ENCODE data around the gene GPC6.

GPC6 gene

DNA sequence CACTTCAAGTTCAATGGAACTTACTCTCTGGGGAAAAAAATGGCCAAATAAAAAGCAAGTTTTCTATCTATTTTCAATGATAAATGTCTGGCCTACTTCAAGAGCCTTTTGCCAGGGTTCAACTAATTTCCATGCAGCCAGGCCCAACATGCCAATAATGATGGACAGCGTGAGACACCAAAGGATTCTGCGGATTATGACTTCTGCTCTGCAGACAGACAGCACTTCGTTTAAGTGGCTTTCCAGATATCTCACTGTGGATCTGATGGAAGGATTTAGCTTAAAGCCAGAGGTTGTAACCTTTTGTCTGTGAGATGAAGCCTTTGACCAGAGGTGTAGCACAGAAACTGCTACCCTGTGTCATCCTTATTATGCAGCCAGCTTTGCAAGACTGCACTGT is 638.6 kb downstream of the GPC6 start:
- no peak for TF ChIP-seq ZNF274 (IDR thresholded peaks at IDR 0.05; ENCODE audit: low read depth, low read length)
- H3K4me3 ChIP-seq (ENCODE audit: low read length) = no peak overlapping the region

- no peak overlapping the region for H3K4me3 ChIP-seq (ENCODE audit: low read length)
- no peak for TF ChIP-seq ZNF274 (IDR thresholded peaks at IDR 0.05; ENCODE audit: low read depth, low read length)
Observed at GRCh38 chr13:93867481-93867880, 640.9 kb downstream of the GPC6 start.

DNA sequence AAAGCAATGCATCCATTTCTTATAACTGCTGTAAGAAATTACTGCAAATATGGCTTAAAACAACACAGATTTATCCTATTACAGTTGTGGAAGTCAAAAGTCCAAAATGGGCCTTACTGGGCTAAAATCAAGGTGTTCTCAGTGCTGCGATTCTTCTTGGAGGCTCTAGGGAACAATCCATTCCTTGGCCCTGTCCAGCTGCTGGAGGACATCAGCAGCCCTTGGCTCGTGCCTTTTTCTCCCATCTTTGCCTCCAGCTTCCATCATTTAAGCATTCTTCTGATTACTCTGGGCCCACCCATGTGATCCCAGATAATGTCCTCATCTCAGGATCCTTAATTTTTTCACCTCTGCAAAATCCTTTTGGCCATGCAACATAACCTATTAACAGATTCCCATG is 645.8 kb downstream of the GPC6 start:
- no peak for TF ChIP-seq ZNF274 (IDR thresholded peaks at IDR 0.05; ENCODE audit: low read depth, low read length)
- H3K4me3 ChIP-seq (ENCODE audit: low read length) = no peak overlapping the region

DNA sequence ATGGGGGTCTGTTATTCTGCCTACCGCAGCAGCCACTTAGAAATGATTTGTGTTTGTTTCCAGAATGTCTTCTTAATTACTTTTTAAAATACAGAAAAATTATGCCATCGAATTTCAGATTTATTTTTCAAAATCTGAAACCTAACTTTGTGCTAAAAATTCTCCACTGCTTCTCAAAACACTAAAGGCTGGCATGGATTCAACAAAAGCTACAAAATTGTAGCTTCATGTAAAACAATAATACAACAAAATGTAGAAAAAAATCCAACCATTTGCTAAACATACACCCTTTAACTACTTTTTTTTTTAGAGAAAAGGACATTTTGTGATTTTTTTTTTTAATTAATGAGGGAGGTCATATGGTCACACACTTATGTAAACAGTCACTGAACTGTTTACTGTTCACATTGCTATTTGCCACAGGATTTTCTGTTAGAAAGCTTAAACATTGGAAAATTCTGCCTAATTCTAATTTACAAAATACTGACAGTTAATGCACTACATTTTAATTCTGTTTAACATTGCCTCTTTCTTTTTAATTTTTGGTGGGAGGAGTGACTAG is 646.3 kb downstream of the GPC6 start:
- no peak overlapping the region for H3K4me3 ChIP-seq (ENCODE audit: low read length)
- no peak for TF ChIP-seq ZNF274 (IDR thresholded peaks at IDR 0.05; ENCODE audit: low read depth, low read length)

DNA sequence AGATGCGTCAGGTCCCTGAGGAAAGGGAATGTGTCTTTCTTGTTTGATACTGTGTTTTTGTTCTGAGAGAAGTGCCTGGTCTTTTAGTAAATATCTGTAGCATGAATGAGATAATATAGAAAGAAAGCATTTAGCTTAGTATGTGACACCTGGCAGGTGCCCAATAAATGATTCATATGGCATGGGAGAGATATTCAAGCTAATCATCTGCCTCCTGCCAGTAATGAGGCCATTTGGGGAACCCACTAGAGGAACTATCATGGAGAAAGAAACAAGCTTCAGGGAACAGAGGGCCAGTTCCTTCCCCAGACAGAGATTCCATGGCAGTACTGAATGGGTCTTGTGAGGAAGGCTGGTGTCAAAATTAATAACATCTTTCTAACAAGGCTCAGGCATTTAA is 648.9 kb downstream of the GPC6 start:
- no peak overlapping the region for H3K4me3 ChIP-seq (ENCODE audit: low read length)
- TF ChIP-seq ZNF274 (IDR thresholded peaks at IDR 0.05; ENCODE audit: low read depth, low read length) = no peak

DNA sequence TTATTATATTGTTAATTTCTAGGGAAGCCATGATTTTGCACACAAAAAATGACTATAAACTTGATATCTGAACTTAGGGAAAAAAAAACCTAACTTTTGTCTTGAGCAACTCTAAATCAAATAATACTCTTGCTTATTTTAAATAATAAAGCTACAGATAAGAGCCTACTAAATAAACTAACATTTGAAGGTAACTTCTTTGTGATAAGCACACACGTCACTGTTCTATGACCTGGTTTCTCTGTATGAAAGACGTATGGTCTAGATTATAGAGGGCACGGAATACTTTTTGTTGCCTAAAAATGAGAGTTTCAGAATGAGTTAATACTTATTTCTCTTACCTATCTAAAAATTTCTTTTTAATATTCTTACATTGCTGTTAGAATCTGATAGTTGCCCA is 649.6 kb downstream of the GPC6 start:
- no peak overlapping the region for H3K4me3 ChIP-seq (ENCODE audit: low read length)
- TF ChIP-seq ZNF274 (IDR thresholded peaks at IDR 0.05; ENCODE audit: low read depth, low read length) = no peak

DNA sequence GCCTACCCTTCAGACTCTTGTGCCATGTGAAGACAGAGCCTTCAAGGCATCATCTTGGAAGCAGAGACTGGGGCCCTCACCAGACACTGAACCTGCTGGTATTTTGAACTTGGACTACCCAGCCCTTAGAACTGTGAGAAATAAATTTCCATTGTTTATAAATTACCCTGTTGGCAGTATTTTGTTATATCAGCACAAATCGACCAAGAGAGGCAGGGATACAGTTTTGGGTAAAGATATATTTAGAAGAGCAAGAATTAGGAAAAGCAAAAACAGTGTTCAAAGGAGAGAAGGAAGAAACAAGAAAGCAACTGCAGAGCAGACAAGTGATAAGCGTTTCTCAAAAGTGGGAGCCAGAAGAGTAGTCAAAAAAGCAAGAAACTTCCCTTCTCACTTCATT is 652.1 kb downstream of the GPC6 start:
- TF ChIP-seq ZNF274 (IDR thresholded peaks at IDR 0.05; ENCODE audit: low read depth, low read length) = no peak

DNA sequence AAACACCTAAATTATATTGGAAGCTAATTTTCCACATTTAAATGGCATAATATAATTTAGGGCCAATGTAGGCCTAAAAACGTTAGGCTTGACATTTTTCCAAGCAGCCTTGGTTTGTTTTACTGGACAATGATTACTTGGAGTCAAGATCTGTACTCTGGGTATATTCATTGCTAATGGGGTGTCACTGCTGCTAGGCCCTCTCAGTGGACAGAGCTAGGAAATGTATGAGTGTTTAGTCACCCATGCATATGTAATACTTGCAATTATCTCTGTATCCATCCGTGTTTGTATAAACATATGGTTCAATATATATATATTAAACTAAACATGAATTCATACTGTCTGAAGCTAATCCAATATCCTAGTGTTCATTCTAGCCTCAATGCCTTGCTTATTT is 654.8 kb downstream of the GPC6 start:
- H3K4me3 ChIP-seq (ENCODE audit: low read length) = no peak overlapping the region
- no peak for TF ChIP-seq ZNF274 (IDR thresholded peaks at IDR 0.05; ENCODE audit: low read depth, low read length)

More for the DNA sequence above, 652.1 kb downstream of the GPC6 start:
- H3K4me3 ChIP-seq (ENCODE audit: low read length) = no peak overlapping the region

DNA sequence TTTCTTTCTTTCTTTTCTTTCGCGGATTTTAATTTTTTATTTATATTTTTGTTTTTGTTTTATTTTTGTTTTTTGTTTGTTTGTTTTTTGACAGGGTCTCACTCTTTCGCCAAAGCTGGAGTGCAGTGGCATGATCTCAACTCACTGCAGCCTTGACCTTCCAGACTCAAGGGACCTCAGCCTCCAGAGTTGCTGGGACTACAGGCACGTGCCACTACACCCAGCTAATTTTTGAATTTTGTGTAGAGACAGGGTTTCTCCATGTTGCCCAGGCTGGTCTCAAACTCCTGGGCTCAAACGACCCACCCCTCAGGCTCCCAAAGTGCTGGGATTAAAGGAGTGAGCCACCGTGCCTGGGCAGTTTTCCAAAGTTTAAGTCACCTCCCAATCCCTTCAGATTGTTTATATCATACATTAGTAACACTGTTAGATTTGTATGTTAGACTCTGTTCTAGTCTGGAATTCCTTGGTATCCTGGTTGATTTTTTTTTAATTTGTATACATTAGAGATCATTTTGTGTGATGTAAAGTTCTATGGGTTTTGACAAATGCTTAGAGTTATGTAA is 655.6 kb downstream of the GPC6 start:
- H3K4me3 ChIP-seq (ENCODE audit: low read length) = no peak overlapping the region
- TF ChIP-seq ZNF274 (IDR thresholded peaks at IDR 0.05; ENCODE audit: low read depth, low read length) = no peak

GRCh38 chr13:93889430-93889951 is 662.9 kb downstream of the GPC6 start:
- no peak overlapping the region for H3K4me3 ChIP-seq (ENCODE audit: low read length)
- no peak for TF ChIP-seq ZNF274 (IDR thresholded peaks at IDR 0.05; ENCODE audit: low read depth, low read length)

GRCh38 chr13:93899981-93900380 is 673.4 kb downstream of the GPC6 start:
- no peak overlapping the region for H3K4me3 ChIP-seq (ENCODE audit: low read length)
- TF ChIP-seq ZNF274 (IDR thresholded peaks at IDR 0.05; ENCODE audit: low read depth, low read length) = no peak

GRCh38 chr13:93900731-93901130 is 674.1 kb downstream of the GPC6 start:
- H3K4me3 ChIP-seq (ENCODE audit: low read length) = no peak overlapping the region
- TF ChIP-seq ZNF274 (IDR thresholded peaks at IDR 0.05; ENCODE audit: low read depth, low read length) = no peak

DNA sequence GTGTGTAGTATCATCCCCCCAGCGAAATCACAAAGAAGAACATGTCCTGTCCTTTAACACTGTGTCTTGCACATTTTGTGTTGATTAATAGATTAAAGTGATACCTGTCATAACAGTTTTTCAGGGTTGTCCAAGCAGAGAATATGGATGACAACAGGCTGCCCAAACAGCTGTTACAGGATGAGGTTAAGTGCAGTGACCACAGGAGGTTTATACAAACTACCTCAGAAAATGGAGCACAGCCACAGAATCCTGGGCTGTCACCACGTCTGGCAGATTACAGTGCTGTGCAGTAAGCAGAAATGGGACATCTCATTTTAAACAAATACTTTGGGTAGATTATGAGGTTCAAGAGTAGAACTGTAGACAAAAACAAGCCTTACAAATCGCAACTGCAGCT is 677.3 kb downstream of the GPC6 start:
- no peak overlapping the region for H3K4me3 ChIP-seq (ENCODE audit: low read length)
- TF ChIP-seq ZNF274 (IDR thresholded peaks at IDR 0.05; ENCODE audit: low read depth, low read length) = no peak

DNA sequence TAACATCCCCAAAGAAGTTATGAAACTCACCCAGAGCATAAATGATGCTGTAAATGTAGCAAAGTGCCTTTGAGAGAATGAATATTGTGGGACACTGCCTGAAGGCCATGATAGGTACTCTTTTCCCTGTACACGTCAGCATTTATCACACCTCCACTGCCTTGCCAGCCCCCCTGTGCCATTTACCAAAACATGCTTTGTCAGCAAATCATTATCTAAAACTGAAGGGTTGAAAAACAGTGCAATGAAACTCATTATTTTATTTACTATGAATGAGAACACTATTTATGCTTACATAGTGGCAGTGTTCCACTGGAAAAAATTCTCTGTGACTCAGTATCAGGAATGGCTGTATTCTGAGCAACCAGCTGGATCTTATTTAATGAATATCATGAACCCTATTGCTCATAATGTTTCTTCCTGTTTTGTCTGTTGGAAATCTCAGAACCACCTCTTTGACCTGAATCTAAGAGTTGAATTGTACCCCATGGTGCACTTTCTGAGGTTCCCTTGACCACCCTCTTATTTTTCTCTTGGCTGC is 688.7 kb downstream of the GPC6 start:
- TF ChIP-seq ZNF274 (IDR thresholded peaks at IDR 0.05; ENCODE audit: low read depth, low read length) = no peak

GRCh38 chr13:93922063-93922855 is 695.7 kb downstream of the GPC6 start:
- TF ChIP-seq ZNF274 (IDR thresholded peaks at IDR 0.05; ENCODE audit: low read depth, low read length) = no peak

More for the DNA sequence above, 688.7 kb downstream of the GPC6 start:
- no peak overlapping the region for H3K4me3 ChIP-seq (ENCODE audit: low read length)

More at GRCh38 chr13:93922063-93922855, 695.7 kb downstream of the GPC6 start:
- H3K4me3 ChIP-seq (ENCODE audit: low read length) = no peak overlapping the region

Measured in GM08714 (cell line).